Measurements from ENCODE around the gene CASP10. TPM values are rescaled to one million over a fixed set of nuclear protein-coding genes. Genes with fewer than 3 reads are reported as not detected.
A peak's percentile ranks its signal among the peaks of the same experiment; 100 is the strongest.

Gene CASP10
- total and polyA plus RNA-seq, 2 of the 13 experiments (the other 11 are each of a cell fraction or from before 2014, with no cell fraction given), result 22.2 to 23.8 TPM

DNA sequence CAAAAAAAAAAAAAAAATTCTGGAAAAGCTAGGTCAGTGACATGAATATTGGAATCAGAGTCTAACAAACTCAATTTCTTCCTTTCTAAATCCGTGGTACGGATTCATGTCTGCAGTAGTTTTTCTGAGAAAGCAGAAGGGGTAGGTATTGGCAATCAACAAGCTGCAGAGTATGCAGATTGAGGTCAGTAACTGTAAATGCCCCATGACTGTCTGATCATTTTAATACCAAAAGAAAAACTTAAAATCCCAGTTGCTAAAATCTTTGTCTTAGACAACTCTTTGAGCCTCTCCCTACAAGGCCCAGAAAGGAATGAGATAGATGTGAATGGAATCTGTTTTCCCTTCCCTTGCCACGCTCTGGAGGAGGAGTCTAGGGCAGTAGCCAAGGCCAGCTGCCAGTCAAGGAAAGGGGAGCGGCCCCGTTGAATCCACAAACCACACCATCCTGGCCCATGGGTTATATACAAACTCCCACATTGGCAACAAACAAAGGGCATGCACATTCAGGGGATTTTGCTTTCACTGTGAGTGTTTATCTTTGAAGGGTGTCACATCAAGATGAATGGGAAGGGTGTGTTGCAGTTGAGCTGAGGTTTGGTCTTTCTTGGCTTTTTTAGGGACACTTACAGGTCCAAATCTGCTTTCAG, 71.3 kb downstream of the CASP10 start:
- Histone ChIP-seq H2AFZ (ENCODE audit: low read length) (no peak overlapping the region), H3K4me3 (replicated peaks in 1 of 3; ENCODE audit: insufficient read depth in 1 of 3, low read depth in 2 of 3, low read length in 3 of 3) (no peak overlapping the region), H3K27me3 (ENCODE audit: control insufficient read depth in 1 of 2, insufficient read depth in 2 of 2, low read length in 2 of 2) (no peaks in the 10 kb centered on the region), H3K36me3 (replicated peaks in 1 of 2; ENCODE audit: control insufficient read depth in 1 of 2, insufficient read depth in 2 of 2, low read length in 2 of 2) (no peaks in the 10 kb centered on the region), H4K20me1 (ENCODE audit: insufficient read depth, low read length) (no peaks in the 10 kb centered on the region), H3K4me2 (ENCODE audit: low read depth, low read length) (no peak overlapping the region; the same call in 1 of the 2 replicates), H3K27ac (ENCODE audit: extremely low read length, insufficient read depth, low read length) (no peak overlapping the region), H3K79me2 (ENCODE audit: insufficient read depth, low read length) (peaks cover 10% of the 10 kb centered on the region), H3K9ac (ENCODE audit: insufficient read depth, low read depth, low read length) (no peak overlapping the region), H3K9me3 (ENCODE audit: low read length) (no peaks in the 10 kb centered on the region), H3K4me1 (ENCODE audit: insufficient read depth, low read length) (peaks cover 34% of the 10 kb centered on the region)
- no TSS peak for BruUV-seq (replicated peaks)
- ChIA-PET POLR2A (interaction anchor here (0.8 to 3.2 kb wide), 3 partner anchors 10 to 198 kb away, joined by 3 to 19 read pairs (median 3); no protein-coding TSS in a partner anchor), CTCF (ENCODE audit: low intra/inter-chr PET ratio, low total read pairs) (no interaction called here)
- TF ChIP-seq SAP130 (CRISPR knock-in tag; IDR thresholded peaks at IDR 0.05; ENCODE audit: low read depth), result peak; percentile 47; the same call in 1 of the 2 replicates
- TF ChIP-seq, protein P1, sequence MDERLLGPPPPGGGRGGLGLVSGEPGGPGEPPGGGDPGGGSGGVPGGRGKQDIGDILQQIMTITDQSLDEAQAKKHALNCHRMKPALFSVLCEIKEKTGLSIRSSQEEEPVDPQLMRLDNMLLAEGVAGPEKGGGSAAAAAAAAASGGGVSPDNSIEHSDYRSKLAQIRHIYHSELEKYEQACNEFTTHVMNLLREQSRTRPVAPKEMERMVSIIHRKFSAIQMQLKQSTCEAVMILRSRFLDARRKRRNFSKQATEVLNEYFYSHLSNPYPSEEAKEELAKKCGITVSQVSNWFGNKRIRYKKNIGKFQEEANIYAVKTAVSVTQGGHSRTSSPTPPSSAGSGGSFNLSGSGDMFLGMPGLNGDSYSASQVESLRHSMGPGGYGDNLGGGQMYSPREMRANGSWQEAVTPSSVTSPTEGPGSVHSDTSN (CRISPR knock-in tag; IDR thresholded peaks at IDR 0.05), result peak; percentile 61; the same call in 1 of the 2 replicates
- TF ChIP-seq, protein P2, sequence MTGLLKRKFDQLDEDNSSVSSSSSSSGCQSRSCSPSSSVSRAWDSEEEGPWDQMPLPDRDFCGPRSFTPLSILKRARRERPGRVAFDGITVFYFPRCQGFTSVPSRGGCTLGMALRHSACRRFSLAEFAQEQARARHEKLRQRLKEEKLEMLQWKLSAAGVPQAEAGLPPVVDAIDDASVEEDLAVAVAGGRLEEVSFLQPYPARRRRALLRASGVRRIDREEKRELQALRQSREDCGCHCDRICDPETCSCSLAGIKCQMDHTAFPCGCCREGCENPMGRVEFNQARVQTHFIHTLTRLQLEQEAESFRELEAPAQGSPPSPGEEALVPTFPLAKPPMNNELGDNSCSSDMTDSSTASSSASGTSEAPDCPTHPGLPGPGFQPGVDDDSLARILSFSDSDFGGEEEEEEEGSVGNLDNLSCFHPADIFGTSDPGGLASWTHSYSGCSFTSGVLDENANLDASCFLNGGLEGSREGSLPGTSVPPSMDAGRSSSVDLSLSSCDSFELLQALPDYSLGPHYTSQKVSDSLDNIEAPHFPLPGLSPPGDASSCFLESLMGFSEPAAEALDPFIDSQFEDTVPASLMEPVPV (CRISPR knock-in tag; IDR thresholded peaks at IDR 0.05), result no peak
- FAIRE-seq, result peak; percentile 12
- ATAC-seq, result peak; percentile 49
- DNase-seq (ENCODE audit: low spot score), result peak; percentile 63
- WGBS (ENCODE audit: low lambda C conversion rate), result 81% methylated on average over 5 of the region's 5 CpGs
- intact Hi-C loops (cut with micrococcal nuclease; ENCODE audit: unreplicated experiment) (no loop called here), in situ Hi-C loops (cut with HindIII; ENCODE audit: extremely low pct_ligation_motif_present, low pct_unique_long_range_greater_than_20kb) (no loop called here)

All from HepG2 (cell line).